GM18870 (cell line): Measurements from ENCODE around the gene ABHD4.
"Not testable (repeated sequence)": the region's sequence is repeated elsewhere in the genome, so short reads cannot be mapped to it uniquely, and the experiment has no call there.

Source experiments
- ATAC-seq: cut with Tn5 transposase; IDR thresholded peaks from one replicate; pipeline ENCODE4 v1.9.1; 2021; ENCODE audit warnings: moderate library complexity; ENCODE audit not compliant: unreplicated experiment

The ABHD4 gene

GRCh38 chr14:22598099-22598895, at the start of gene ABHD4:
Gene ABHD4, plus strand, starts transcription at chr14:22598300. Its CDS starts 7 bp downstream, at chr14:22598307.
- ATAC-seq = peak; percentile 50

- ATAC-seq = no peak
Observed at GRCh38 chr14:22549324-22549962, 48.7 kb upstream of the ABHD4 start.

GRCh38 chr14:22549981-22550673, 48.0 kb upstream of the ABHD4 start:
- ATAC-seq = peak; percentile 77

- no peak for ATAC-seq
Observed at GRCh38 chr14:22551605-22551997, 46.5 kb upstream of the ABHD4 start.

GRCh38 chr14:22552001-22552826, 45.9 kb upstream of the ABHD4 start:
- ATAC-seq = no peak

- no peak for ATAC-seq
Observed at GRCh38 chr14:22552827-22553076, 45.3 kb upstream of the ABHD4 start.

- no peak for ATAC-seq
Observed at GRCh38 chr14:22553445-22553844, 44.7 kb upstream of the ABHD4 start.

GRCh38 chr14:22553861-22554497, 44.1 kb upstream of the ABHD4 start:
- not testable (repeated sequence) for ATAC-seq

GRCh38 chr14:22554498-22555383, 43.4 kb upstream of the ABHD4 start:
- ATAC-seq = no peak

GRCh38 chr14:22555384-22556011, 42.6 kb upstream of the ABHD4 start:
- peak; percentile 13 for ATAC-seq

GRCh38 chr14:22556021-22556989, 41.8 kb upstream of the ABHD4 start:
- peak; percentile 70 for ATAC-seq

GRCh38 chr14:22556990-22557623, 41.0 kb upstream of the ABHD4 start:
- no peak for ATAC-seq

- no peak for ATAC-seq
Observed at GRCh38 chr14:22557846-22558220, 40.3 kb upstream of the ABHD4 start.

GRCh38 chr14:22558221-22558913, 39.7 kb upstream of the ABHD4 start:
- ATAC-seq = no peak

- no peak for ATAC-seq
Observed at GRCh38 chr14:22559041-22559440, 39.1 kb upstream of the ABHD4 start.

- ATAC-seq = no peak
Observed at GRCh38 chr14:22560662-22561365, 37.3 kb upstream of the ABHD4 start.

- ATAC-seq = no peak
Observed at GRCh38 chr14:22561366-22561660, 36.8 kb upstream of the ABHD4 start.
